Large intestine (tissue), 3 donors: ENCODE data around the gene NSRP1. TPM values are rescaled to one million over a fixed set of nuclear protein-coding genes. Genes with fewer than 3 reads are reported as not detected.

Experiments used
- DNase-seq, 2 donors: peaks; one replicate each; pipeline versions ENCODE4 v3.0.0 to v3.0.0-alpha.2; 2013
- H3K27ac ChIP-seq: one replicate; pipeline ENCODE4 v1.5.1; 2013; ENCODE audit warnings: low read length
- H3K27me3 ChIP-seq: 2 replicates; pipeline ENCODE4 v1.6.1; 2013; ENCODE audit warnings: low read length; ENCODE audit not compliant: control insufficient read depth, insufficient read depth
- H3K36me3 ChIP-seq: 2 replicates; pipeline ENCODE4 v1.6.1; 2013; ENCODE audit warnings: low read length; ENCODE audit not compliant: control insufficient read depth, insufficient read depth
- H3K4me1 ChIP-seq: one replicate; pipeline ENCODE4 v1.6.1; 2013; ENCODE audit warnings: low read length; ENCODE audit not compliant: control insufficient read depth, insufficient read depth
- H3K4me3 ChIP-seq: one replicate; pipeline ENCODE4 v1.5.1; 2013; ENCODE audit warnings: low read length
- H3K9me3 ChIP-seq: one replicate; pipeline ENCODE4 v1.6.1; 2013; ENCODE audit warnings: mild to moderate bottlenecking, low read depth, low read length, moderate library complexity; ENCODE audit not compliant: control insufficient read depth
- WGBS: methylation state at CpG from one replicate; pipeline ENCODE4 v1.1.5; 2013; ENCODE audit warnings: low lambda C conversion rate; ENCODE audit not compliant: insufficient coverage; 5-methylcytosine and 5-hydroxymethylcytosine counted together
- polyA plus RNA-seq: library from polyadenylated mRNA; unstranded; fragments of 120-200 nt; gene quantifications from one replicate; pipeline ENCODE4 v1.2.1, GENCODE V29; 2013

The NSRP1 gene
- polyA plus RNA-seq, 1 donor: 28.3 TPM

- no peak for DNase-seq
- no peaks in the 10 kb centered on the region for H3K9me3 ChIP-seq
Measured at GRCh38 chr17:30091771-30092170, 24.8 kb upstream of the NSRP1 start.

DNA sequence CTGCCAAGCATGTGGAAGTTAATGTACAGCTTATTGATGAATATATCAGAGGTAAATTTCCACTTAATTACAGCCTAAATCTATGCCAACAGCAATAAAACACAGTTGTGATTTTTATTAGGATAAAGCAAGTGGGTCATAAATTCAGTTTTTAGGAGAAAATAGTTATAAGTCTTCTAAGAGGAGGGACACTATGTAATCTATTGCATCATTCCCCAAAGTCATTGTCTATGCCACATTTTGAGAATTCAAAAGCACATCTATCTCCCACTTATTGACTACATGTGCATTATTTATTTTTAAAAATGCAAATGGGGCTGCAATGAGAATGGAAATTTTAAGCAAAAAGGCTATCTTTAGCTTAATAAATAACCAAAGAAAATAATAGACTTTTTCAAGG is 23.7 kb upstream of the NSRP1 start:
- Histone ChIP-seq H3K4me3 (no peak overlapping the region), H3K27me3 (peaks cover 11% of the 10 kb centered on the region), H3K36me3 (no peaks in the 10 kb centered on the region), H3K9me3 (no peaks in the 10 kb centered on the region), H3K27ac (no peak overlapping the region), H3K4me1 (no peaks in the 10 kb centered on the region)
- DNase-seq: no peak

More at GRCh38 chr17:30091771-30092170, 24.8 kb upstream of the NSRP1 start:
- Histone ChIP-seq H3K36me3 (no peaks in the 10 kb centered on the region), H3K27ac (no peak overlapping the region), H3K27me3 (peaks cover 11% of the 10 kb centered on the region), H3K4me3 (no peak overlapping the region), H3K4me1 (no peaks in the 10 kb centered on the region)
- 83% methylated on average over 3 of the region's 6 CpGs for WGBS

DNA sequence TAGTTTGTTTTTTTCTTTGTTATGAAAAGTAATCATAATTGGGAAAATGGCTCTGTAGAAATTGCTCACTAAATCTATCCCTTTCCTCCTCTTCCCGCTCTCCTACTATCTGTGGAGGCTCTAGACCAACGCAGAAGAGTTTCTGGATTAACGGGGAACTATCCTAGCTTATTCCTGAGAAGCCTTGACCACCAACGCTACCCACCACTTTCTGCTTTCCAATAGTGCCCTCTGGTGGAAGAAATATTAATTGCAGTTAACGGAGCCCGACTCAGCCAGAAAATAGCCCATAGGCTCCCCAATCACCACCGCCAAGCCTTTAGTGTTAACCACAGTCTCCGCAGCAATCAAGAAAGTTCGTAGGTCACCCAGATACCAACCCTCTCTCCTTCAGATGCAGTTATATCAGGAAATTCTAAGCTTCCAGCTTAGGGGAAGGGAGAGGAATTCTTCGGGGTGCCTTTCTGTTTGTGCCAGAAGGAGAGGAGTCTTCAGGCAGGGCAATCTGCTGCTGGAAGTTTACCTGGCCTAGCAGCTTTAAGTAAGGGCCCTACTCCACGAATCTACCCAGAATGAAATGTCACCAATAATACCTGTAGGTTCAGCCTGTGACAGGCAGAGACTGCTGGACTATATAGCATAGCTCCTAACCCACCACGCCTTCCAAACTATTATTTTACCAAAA is 23.0 kb upstream of the NSRP1 start:
- Histone ChIP-seq H3K4me3 (no peak overlapping the region), H3K9me3 (no peaks in the 10 kb centered on the region), H3K27me3 (peaks cover 11% of the 10 kb centered on the region), H3K36me3 (no peaks in the 10 kb centered on the region), H3K4me1 (no peaks in the 10 kb centered on the region), H3K27ac (no peak overlapping the region)
- WGBS: no CpG with 5 or more reads among the region's 12 CpGs
- peak; percentile 28 to 47 for DNase-seq

- DNase-seq: peak in 1 of 2 donors; percentile 36
- WGBS: 100% methylated on average over 1 of the region's 4 CpGs
Measured at GRCh38 chr17:30095507-30096244, 20.9 kb upstream of the NSRP1 start.

DNA sequence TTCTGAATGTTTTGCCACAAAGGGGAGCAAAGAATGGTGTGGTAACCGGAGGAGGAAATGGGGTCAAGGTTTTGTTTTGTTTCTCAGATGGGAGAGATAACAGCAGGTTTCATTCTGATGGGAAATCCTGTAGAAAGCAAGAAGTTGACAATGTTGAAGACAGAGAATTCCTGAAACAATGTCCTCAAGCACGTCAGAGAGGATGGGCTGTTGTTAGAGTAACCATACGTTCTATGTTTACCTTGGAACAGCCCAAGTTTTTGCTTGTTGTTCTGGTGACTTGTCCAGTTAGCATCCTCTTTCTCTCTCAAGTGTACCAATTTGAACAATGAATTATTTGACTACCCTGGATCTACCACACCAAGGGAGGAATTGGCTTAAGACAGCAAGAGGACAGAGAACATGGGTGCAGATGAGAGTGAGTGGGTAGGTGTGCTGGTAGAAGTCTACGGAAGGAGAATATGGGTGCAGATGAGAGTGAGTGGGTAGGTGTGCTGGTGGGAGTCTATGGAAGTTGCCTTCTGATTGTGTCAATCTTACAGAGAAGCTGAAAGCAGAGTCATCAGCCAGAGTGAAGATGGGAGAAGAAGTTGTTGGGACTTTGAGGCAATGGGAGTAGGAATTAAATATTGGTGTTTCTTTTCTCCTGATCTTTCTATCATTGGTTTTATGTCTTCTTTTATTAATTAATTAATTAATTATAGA is 14.8 kb upstream of the NSRP1 start:
- H3K27ac ChIP-seq: no peak overlapping the region
- H3K4me3 ChIP-seq: no peak overlapping the region
- no peaks in the 10 kb centered on the region for H3K9me3 ChIP-seq
- no peaks in the 10 kb centered on the region for H3K36me3 ChIP-seq
- WGBS: 60% methylated on average over 1 of the region's 4 CpGs
- H3K27me3 ChIP-seq: no peaks in the 10 kb centered on the region
- no peak for DNase-seq
- H3K4me1 ChIP-seq: no peaks in the 10 kb centered on the region

More at GRCh38 chr17:30095507-30096244, 20.9 kb upstream of the NSRP1 start:
- Histone ChIP-seq H3K9me3 (no peaks in the 10 kb centered on the region), H3K4me3 (no peak overlapping the region), H3K27me3 (peaks cover 5% of the 10 kb centered on the region), H3K36me3 (no peaks in the 10 kb centered on the region), H3K4me1 (no peaks in the 10 kb centered on the region), H3K27ac (no peak overlapping the region)

- Histone ChIP-seq H3K27ac (no peak overlapping the region), H3K4me3 (no peak overlapping the region), H3K36me3 (no peaks in the 10 kb centered on the region), H3K27me3 (no peaks in the 10 kb centered on the region), H3K4me1 (no peaks in the 10 kb centered on the region), H3K9me3 (no peaks in the 10 kb centered on the region)
- no peak for DNase-seq
- no CpG with 5 or more reads among the region's 1 CpG for WGBS
Measured at GRCh38 chr17:30103921-30104320, 12.7 kb upstream of the NSRP1 start.

- no peaks in the 10 kb centered on the region for H3K4me1 ChIP-seq
- H3K27me3 ChIP-seq: no peaks in the 10 kb centered on the region
- DNase-seq: peak; percentile 86 to 96
- H3K36me3 ChIP-seq: no peaks in the 10 kb centered on the region
- H3K27ac ChIP-seq: peak overlapping the region; percentile 62
- H3K4me3 ChIP-seq: peak overlapping the region; percentile 44
- no peaks in the 10 kb centered on the region for H3K9me3 ChIP-seq
- WGBS: 0% methylated on average over 1 of the region's 29 CpGs
Measured at GRCh38 chr17:30104575-30105339, 11.9 kb upstream of the NSRP1 start.

GRCh38 chr17:30112794-30113193 is 3.8 kb upstream of the NSRP1 start:
- Histone ChIP-seq H3K9me3 (no peaks in the 10 kb centered on the region), H3K4me1 (peaks cover 1% of the 10 kb centered on the region), H3K27ac (no peak overlapping the region), H3K4me3 (no peak overlapping the region), H3K36me3 (no peaks in the 10 kb centered on the region), H3K27me3 (no peaks in the 10 kb centered on the region)
- DNase-seq: no peak

GRCh38 chr17:30113213-30113612 is 3.4 kb upstream of the NSRP1 start:
- no peaks in the 10 kb centered on the region for H3K27me3 ChIP-seq
- no peak overlapping the region for H3K4me3 ChIP-seq
- H3K4me1 ChIP-seq: peaks cover 5% of the 10 kb centered on the region
- DNase-seq: no peak
- no peaks in the 10 kb centered on the region for H3K36me3 ChIP-seq
- H3K27ac ChIP-seq: no peak overlapping the region
- no peaks in the 10 kb centered on the region for H3K9me3 ChIP-seq

DNA sequence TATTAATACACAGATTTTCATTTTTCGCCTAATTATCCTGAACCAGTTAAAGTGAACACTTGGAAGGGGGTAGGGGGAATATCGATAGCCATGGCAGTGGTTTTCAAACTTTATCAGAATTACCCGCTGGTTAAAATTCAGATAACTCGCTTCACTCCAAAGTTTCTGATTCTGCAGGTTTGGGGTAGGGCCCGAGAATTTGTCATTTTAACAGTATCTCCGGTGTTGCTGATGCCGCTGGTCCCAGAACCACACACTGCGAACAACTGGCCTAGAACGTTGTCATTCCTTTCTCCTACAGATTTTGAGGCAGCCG is 313 bp upstream of the NSRP1 start:
- no peaks in the 10 kb centered on the region for H3K36me3 ChIP-seq
- peaks cover 5% of the 10 kb centered on the region for H3K4me1 ChIP-seq
- DNase-seq: no peak
- H3K9me3 ChIP-seq: no peaks in the 10 kb centered on the region
- H3K27ac ChIP-seq: peak overlapping the region; percentile 93
- H3K4me3 ChIP-seq: peak overlapping the region; percentile 70
- no peaks in the 10 kb centered on the region for H3K27me3 ChIP-seq
- 50% methylated on average over 2 of the region's 10 CpGs for WGBS
